Suprapubic skin (tissue), 3 donors: ENCODE results near the gene CLSTN2.

Experiments
- CTCF ChIP-seq, 2 donors: fragments of 200-600 bp in 1 of 2; fragments of 450-650 bp in 1 of 2; sonication (generic) in 1 of 2; IDR thresholded peaks; one replicate each; pipeline ENCODE4 v1.5.1; 2016 to 2019; ENCODE audit warnings: antibody characterized with exemption in 2 of 2, mild to moderate bottlenecking in 1 of 2, moderate library complexity in 1 of 2
- EP300 ChIP-seq: sonication (generic); formaldehyde crosslinking; IDR thresholded peaks from one replicate; pipeline ENCODE4 v1.6.1; 2017; ENCODE audit warnings: antibody characterized with exemption

- no peak for TF ChIP-seq CTCF (IDR thresholded peaks at IDR 0.05)
- no peak for TF ChIP-seq EP300
Measured at GRCh38 chr3:140011611-140012277, 76.8 kb downstream of the CLSTN2 start.
